NB4 (cell line): ENCODE results near the gene TOX3.

ENCODE experiments used
- CTCF ChIP-seq: IDR thresholded peaks from one replicate; pipeline ENCODE4 v1.5.1; 2012; ENCODE audit warnings: low read depth, low read length
- MAX ChIP-seq: IDR thresholded peaks from 2 replicates; pipeline ENCODE4 v1.6.1; 2011; ENCODE audit warnings: low read depth, low read length
- POLR2A ChIP-seq: IDR thresholded peaks from 2 replicates; pipeline ENCODE4 v1.6.1; 2011; ENCODE audit warnings: mild to moderate bottlenecking; ENCODE audit not compliant: insufficient read length; ENCODE audit errors: extremely low read depth

- no peak for TF ChIP-seq CTCF
- TF ChIP-seq MAX, result no peak
- no peak for TF ChIP-seq POLR2A
Measured at GRCh38 chr16:52405441-52405840, 141.5 kb downstream of the TOX3 start.
